ENCODE data around the gene RPH3AL.
A peak's percentile ranks its signal among the peaks of the same experiment; 100 is the strongest.

RPH3AL gene

GRCh38 chr17:352421-353212, at the start of gene RPH3AL:
Gene RPH3AL (minus strand): TSS chr17:352807. CDS start chr17:327543, 25,264 bp downstream.
- no peak for ATAC-seq
- no peak for TF ChIP-seq POU6F1 (CRISPR knock-in tag; IDR thresholded peaks at IDR 0.05; ENCODE audit: borderline replicate concordance, low read depth)
- TF ChIP-seq ZFP30 (CRISPR knock-in tag; IDR thresholded peaks at IDR 0.05) = 0 out of 2 replicates have a peak, but pooled peaks have one; percentile 18

GRCh38 chr17:400257-400656, 47.6 kb upstream of the RPH3AL start:
- no peak for ATAC-seq
- TF ChIP-seq RARB (CRISPR knock-in tag; IDR thresholded peaks at IDR 0.05) = no peak

GRCh38 chr17:396788-397187, 44.2 kb upstream of the RPH3AL start:
- ATAC-seq = no peak
- TF ChIP-seq CREB5 (CRISPR knock-in tag; IDR thresholded peaks at IDR 0.05; ENCODE audit: low read depth) (no peak), OSR1 (CRISPR knock-in tag; IDR thresholded peaks at IDR 0.05) (no peak), POU6F1 (CRISPR knock-in tag; IDR thresholded peaks at IDR 0.05; ENCODE audit: borderline replicate concordance, low read depth) (no peak), ISL1 (CRISPR knock-in tag; IDR thresholded peaks at IDR 0.05) (no peak), PPARA (CRISPR knock-in tag; IDR thresholded peaks at IDR 0.05; ENCODE audit: borderline replicate concordance) (no peak), TSHZ2 (CRISPR knock-in tag; IDR thresholded peaks at IDR 0.05) (no peak), ZNF565 (CRISPR knock-in tag; conservative IDR thresholded peaks at IDR 0.05; ENCODE audit: low read depth) (no peak), ESRRG (CRISPR knock-in tag; IDR thresholded peaks at IDR 0.05) (no peak), RARB (CRISPR knock-in tag; IDR thresholded peaks at IDR 0.05) (no peak)

GRCh38 chr17:395974-396373, 43.4 kb upstream of the RPH3AL start:
- ATAC-seq = no peak
- TF ChIP-seq RARB (CRISPR knock-in tag; IDR thresholded peaks at IDR 0.05) = no peak
- TF ChIP-seq BACH2 (CRISPR knock-in tag; IDR thresholded peaks at IDR 0.05; ENCODE audit: borderline replicate concordance) = no peak
- no peak for TF ChIP-seq ZNF70 (CRISPR knock-in tag; IDR thresholded peaks at IDR 0.05)
- TF ChIP-seq ZFP3 (CRISPR knock-in tag; IDR thresholded peaks at IDR 0.05) = no peak
- no peak for TF ChIP-seq PATZ1 (CRISPR knock-in tag; IDR thresholded peaks at IDR 0.05; ENCODE audit: borderline replicate concordance)
- TF ChIP-seq POU6F1 (CRISPR knock-in tag; IDR thresholded peaks at IDR 0.05; ENCODE audit: borderline replicate concordance, low read depth) = no peak
- no peak for TF ChIP-seq ZNF8 (CRISPR knock-in tag; IDR thresholded peaks at IDR 0.05)
- TF ChIP-seq TSHZ2 (CRISPR knock-in tag; IDR thresholded peaks at IDR 0.05) = no peak
- no peak for TF ChIP-seq CSRNP3 (CRISPR knock-in tag; IDR thresholded peaks at IDR 0.05)
- TF ChIP-seq CSDC2 (CRISPR knock-in tag; IDR thresholded peaks at IDR 0.05) = no peak
- TF ChIP-seq CREB5 (CRISPR knock-in tag; IDR thresholded peaks at IDR 0.05; ENCODE audit: low read depth) = no peak
